GM19324 (cell line): ENCODE data around the gene OSBPL9.
"Not testable (repeated sequence)": the region's sequence is repeated elsewhere in the genome, so short reads cannot be mapped to it uniquely, and the experiment has no call there.

ENCODE experiments used
- ATAC-seq: cut with Tn5 transposase; IDR thresholded peaks from one replicate; pipeline ENCODE4 v1.9.1; 2021; ENCODE audit warnings: mild to moderate bottlenecking, moderate library complexity; ENCODE audit not compliant: unreplicated experiment, low FRiP score

Gene OSBPL9

DNA sequence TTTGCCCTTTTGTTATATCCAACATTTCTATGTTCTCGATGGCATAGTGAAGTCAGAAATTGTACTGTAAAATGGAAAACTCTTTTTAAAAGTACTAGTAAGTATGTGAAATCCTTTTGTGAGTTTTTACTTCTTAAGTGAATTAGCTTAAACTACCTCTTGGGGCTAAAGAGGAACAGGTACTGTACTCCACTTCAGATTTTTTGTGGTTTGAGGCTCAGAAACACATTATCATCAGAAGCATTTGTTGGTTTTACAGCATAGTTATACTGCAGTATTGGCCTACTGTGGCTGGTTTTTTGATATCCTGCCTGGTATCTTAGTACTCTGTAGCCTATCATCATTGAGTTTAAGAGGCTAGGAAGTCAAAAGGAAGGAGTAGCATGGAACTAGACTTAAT lies 144.5 kb downstream of the OSBPL9 start:
- no peak for ATAC-seq

DNA sequence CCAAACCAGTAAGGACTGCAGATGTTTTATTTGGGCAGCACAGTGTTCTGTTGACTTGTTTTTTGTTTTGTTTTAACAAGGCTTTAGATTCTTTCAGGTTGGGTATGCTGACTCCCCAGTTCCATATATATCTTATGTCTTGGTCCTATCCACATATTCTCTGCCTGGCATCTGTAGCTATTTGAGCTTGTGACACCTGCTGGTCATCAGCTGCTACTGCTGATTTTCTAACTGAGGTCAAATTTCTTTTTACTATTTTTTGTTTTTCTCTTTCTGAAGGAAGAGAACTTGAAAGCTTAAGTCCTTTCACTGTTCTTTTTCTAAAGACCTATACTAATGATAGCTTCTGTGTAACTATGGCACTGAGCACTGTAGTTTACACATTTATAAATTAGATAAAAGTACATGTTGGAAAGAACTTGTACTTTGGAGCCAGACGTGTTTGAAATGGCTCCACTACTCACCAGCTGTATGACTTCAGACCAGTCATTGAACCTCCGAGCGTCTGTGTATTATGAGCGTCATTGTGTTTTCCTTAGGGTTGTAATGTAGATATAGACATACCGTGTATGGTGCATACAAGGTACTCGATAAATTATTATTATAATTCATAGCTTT lies 152.2 kb downstream of the OSBPL9 start:
- no peak for ATAC-seq

DNA sequence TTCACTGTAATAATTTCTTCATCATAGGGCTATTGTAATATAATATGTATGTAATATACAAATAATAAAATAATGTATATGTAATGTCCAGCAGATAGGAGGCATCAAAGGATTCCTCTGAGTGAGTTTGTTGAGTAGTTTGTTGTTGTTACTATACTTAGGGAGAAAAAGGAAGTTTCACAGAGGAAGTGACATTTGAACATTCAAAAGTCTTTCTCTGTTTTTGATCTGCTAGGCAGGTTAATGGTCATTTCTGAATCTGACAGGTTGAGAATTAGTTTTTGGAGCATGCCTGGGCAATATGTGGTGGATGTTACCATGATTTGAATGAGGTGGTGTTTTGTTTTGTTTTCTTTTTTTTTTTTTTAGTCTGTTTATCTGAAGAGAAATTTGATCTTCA lies 159.5 kb downstream of the OSBPL9 start:
- ATAC-seq: no peak

DNA sequence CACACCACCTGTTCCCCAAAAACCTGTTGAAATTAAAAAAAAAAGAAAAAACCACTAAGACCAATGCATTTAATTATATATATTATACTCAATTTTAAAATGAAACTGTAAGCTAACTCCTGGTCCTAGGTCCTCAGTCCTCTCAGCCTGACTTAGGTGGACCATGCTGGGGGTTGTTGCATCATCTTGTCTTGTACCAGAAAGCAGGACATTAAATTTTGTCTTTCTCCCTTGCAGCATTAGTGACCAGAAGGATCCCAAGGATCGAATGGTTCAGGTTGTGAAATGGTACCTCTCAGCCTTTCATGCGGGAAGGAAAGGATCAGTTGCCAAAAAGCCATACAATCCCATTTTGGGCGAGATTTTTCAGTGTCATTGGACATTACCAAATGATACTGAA lies 164.0 kb downstream of the OSBPL9 start:
- no peak for ATAC-seq

DNA sequence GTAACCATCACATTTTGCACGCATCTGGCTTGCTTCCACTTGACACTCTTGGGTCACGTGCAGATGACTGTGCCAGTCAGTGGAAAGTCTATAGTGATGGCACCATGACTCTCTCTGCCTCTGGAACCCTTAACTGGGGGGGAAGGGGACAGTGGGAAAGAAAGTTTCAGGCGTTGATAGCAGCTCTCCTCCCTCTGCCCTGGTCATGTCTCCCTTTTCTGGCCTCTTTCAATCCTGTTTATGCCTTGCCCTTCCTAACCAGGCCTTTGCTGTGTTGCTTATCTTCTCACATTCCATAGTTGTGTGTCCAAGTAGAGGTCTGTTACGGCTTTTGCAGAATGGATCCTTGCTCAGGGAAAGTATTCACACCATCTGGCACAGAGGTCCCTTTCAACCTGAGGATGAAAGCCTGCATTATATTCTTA lies 168.1 kb downstream of the OSBPL9 start:
- no peak for ATAC-seq

DNA sequence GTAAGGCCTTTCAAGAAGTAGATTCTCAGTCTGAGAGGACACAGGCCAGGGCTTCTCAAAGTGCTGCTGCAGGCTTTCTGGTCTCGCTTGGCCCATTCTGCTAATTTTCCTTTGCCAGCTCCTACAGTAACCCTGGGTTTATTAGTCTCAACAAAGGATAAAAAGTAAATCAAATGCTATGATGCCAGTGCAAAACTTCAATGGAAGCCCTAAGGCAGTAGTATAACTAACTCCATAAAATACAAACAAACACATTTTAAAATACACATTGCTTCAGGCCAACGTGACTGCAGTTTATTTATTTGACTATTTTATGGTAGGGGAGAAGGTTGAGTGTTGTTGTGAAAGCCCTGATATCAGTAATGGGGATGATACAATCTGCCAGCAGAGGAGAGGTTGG lies 172.0 kb downstream of the OSBPL9 start:
- no peak for ATAC-seq

DNA sequence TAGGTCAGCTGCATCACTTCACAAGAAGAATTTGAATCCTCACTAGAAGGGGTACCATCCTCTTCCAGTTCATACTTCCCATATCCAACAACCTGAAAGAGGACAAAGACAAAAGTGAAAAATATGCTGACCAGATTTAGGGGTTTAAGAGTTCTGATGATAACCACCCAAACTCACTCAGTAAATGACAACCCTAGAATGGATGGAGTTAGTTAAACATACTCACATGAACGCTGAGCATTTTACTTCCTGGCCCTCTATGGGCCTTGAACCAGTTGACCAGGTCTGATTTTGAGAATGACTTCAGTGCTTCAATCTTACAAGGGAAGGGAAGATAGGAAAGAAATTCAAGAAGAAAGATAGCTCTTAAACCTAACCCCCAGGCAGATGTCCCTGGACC lies 172.4 kb downstream of the OSBPL9 start:
- no peak for ATAC-seq

DNA sequence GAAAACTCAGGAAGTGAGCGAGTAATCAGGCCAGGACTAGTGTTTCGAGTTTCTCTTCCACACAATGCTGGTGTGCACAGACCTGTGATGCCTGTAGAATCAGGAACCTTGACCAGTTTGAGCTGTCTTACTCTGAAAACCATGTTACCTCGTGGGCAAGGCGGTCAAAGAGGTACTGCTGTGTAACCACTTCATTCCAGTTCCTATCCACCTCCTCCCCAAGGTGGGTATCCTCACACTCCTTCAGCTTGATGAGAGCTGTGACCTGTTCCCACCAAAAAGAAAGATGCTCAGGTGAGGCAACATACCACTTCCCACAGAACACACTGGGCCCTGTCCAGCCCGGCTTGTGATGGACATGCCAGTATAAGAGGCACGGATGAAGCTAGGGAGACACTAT lies 173.5 kb downstream of the OSBPL9 start:
- no peak for ATAC-seq

DNA sequence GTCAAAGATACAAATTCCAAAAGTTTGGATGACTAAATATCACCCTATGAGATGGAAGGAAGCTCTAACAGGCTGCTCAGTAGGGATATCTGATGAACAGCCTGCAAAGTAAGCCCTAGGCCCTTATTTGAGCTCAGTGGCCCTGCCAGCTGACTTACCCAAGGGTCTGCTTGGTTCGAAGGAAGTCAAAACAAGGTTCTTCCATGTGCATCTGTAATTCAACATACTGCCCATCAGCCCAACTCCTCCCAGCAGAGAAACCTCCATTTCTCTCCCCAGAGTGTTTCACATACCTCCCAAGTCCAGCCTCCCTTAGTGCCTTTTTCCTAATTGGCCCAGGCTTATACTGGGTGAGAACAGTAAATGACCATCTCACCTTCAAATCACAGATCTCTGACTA lies 175.0 kb downstream of the OSBPL9 start:
- ATAC-seq: no peak

DNA sequence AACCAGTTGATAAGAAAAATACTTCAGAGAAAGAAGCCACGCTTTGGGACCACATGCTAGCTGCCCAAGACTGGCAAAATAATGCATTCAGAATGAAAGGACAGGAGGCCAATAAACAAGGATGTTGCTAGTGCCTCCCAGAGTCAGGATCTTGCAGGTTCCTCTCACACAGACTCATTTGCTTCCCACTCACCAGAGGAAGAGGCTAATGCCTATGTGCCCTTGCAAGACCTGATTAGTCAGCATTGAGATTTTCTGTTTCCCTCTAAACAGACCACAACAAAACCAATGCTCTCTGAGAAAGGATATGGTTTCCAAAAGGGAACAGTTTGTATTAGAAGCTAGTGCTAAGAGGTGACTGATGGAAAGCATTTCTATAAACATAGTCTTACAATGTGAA lies 176.0 kb downstream of the OSBPL9 start:
- no peak for ATAC-seq

DNA sequence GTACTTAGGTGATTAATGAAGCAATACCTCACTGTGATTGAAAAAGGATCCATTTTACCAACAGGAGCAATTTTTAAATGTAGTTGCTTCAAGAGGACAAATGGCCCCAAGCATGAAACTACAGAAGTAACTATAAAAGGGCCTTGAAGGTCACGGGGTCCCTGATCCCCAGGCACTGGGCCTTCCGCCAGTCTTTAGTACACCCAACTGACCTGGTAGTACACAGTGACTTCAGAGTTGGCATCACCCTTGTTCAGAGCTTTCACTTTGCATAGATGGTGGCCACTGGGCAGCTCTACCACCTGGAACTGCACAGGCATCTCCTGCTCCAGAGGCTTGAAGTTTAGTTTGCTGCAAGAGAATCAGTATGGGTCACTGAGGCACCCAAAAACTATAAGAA lies 177.4 kb downstream of the OSBPL9 start:
- no peak for ATAC-seq

DNA sequence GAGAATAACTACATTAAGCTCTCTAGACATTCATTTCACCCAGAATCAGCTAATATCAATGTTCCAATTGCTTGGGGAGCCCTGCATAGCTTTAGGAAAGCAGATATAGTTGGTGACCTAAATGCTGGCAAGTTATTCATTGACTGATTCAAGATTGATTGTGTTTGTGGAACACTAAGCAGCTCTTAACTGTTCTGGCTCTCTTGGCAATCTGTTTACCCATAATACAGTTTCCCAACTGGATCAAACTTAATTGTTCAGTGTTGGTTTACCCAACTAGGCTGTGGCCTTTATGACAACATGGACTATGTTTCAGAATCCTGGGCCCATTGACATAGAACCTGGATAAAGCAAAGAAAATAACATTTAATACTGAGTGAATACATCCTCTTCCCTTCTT lies 178.0 kb downstream of the OSBPL9 start:
- ATAC-seq: no peak

DNA sequence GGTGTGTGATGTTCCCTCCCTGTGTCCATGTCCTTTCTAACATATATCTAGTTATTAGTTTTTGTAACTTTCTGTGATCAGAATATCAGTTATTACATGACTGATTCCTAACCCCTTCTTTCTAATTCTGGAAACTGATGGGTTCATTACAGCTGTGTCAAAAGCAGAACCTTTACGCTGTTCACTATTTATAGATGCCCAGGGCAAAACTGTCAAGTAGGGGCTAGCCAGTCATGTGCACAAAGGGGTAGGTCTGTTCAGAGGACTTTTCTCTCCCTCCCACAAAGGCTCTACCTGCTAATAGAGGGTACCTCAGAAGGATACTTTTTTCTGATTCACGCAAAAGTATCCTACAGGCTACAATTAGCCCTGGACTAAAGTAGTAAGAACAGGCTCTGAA lies 182.5 kb downstream of the OSBPL9 start:
- no peak for ATAC-seq

DNA sequence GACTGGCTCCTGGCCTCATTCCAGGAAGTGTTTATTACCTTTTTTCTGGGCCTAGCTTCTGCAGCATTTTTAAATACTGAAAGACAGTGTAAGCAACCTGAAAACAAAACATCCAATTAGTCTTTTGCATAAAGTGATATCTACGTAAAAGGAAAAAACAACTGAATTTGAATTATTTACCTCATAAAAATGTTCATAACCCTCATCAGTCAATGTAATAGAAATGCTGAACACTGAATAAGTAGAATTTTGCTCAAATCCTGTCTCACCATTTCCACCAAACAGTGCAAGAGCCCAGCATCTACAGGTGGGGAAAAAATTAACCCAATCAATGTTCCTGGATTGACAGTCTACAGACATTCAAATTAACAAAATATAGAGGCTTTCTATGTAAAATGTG lies 197.6 kb downstream of the OSBPL9 start:
- ATAC-seq: no peak

DNA sequence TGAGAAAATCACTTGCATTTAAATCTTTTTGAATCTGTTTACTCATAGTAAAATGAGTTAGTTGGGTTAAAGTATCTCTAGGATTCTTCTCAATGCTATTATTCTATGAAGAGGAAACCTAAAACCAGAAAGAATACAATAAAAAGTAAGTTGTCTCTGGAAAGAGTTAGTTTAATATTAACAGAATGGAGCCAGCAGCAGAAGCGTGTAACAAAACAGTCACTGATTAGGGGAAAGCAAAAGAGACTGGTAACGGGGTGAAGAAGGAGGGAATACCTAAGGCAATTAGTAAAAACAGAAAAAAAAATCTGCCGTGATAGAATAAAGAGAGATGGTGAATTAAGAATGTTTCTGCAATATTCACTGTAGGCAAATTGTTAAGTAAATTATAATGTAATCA lies 201.6 kb downstream of the OSBPL9 start:
- no peak for ATAC-seq

DNA sequence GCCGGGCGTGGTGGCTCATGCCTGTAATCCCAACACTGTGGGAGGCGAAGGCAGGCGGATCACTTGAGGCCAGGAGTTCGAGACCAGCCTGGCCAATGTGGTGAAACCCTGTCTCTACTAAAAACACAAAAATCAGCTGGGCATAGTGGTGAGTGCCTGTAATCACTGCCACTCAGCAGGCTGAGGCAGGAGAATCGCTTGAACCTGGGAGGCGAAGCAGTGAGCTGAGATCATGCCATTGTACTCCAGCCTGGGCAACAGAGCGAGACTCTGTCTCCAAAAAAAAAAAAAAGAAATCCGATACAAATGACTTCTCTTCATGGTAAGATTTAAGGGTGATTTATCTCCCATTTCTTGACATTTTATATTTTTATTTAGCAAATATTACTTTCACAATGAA lies 202.1 kb downstream of the OSBPL9 start:
- ATAC-seq: not testable (repeated sequence)

DNA sequence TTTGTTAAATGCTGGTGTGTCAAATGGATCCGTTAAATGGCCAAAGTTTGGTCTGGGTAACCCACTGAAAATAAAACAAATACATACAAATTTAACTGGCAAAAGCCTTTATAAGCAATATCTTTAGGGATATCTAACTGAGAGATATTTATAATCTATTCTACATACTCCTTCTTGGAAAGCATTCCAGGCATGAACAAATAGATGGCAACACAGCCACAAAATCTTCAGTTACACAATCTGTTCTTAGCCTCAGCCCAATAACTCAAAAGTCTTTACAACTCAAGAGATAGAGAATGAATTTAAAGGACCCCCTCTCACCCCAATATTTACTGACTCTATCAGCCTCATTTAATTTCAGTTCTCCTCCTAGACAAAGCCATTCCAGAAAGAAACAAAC lies 202.9 kb downstream of the OSBPL9 start:
- ATAC-seq: no peak

DNA sequence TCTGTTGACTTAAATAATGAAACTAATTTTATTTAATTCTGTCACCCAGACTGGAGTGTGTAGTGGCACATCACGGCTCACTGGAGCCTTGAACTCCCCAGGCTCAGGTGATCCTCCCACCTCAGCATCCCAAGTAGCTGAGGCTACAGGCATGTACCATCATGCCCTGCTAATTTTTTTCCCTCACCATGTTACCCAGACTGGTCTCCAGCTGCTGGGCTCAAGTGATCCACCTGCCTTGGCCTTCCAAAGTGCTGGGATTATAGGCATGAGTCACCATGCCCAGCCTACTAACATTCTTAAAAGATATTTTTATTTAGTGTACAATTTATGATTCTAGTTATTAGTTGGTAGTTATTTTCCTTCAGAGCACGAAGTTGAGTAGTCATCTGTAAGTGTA lies 212.2 kb downstream of the OSBPL9 start:
- ATAC-seq: no peak

DNA sequence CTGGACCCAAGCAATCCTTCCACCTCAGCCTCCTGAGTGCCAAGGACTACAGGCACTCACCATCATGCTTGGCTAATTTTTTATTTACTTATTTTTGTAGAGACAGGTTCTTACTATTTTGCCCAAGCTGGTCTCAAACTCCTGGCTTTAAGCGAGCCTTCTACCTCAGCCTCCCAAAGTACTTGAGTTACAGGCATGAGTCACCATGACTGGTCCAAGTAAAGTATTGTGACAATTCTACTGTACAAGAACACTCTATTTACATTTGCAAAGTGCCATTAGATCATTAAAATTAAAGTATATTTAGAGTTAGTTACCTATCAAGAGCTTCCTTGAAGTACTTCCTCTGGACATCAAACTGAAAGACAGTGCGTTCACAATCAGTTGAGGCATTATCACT lies 216.8 kb downstream of the OSBPL9 start:
- no peak for ATAC-seq

DNA sequence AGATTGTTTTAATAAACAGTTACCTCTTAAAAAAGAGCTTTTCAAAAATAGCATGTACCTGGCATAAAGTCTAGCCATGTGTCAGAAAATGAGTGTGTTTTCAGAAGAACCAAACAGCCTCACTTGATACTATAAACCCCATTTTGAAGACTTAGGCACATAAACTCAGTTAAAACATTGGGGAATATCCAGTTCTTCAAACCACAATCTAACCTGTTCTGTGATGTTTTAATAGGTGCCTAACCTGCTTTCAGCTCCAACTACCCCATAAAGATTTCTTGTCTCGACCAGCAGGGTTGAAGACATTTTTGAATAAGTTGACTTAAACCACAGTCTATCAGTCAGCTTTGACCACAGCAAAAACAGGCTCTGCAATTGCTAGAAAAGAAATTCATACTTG lies 220.4 kb downstream of the OSBPL9 start:
- no peak for ATAC-seq
